Measurements from ENCODE around the gene KDM8. TPM values are rescaled to one million over a fixed set of nuclear protein-coding genes. Genes with fewer than 3 reads are reported as not detected.
A peak's percentile ranks its signal among the peaks of the same experiment; 100 is the strongest.

Gene KDM8
- total and polyA plus RNA-seq, 2 experiments from 2014 or later, result 5.1 to 5.7 TPM

GRCh38 chr16:27224271-27224737 lies 21.0 kb downstream of the KDM8 start (continued):
- TF ChIP-seq ZNF462 (CRISPR knock-in tag; IDR thresholded peaks at IDR 0.05) (no peak), ZNF331 (CRISPR knock-in tag; IDR thresholded peaks at IDR 0.05; ENCODE audit: low read depth) (no peak)

DNA sequence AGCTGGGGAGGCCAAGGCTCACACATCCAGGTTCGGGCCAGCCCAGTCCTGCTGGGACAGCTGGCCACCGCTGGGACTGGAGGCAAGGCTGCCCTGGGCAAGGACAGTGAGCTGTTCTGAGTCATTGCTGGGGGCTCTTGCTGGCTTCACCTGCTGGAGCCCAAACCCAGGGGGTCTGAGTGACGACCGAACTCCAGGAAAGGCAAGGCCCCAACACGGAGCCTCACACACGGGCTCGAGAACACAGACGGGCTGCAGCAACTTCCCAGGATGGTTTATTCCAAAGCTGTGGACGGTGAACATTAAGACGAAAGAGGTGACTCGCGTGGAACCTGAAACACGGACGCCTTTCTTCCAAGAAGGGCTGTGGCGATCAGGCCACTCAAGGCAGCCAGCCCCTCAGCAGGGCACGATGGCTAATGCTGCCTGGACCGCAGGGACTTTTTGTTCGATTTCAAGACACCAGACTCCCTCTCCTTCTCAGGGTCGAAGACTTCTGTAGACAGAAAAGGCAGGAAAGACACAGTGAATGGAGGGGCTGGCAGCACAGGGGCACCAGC lies 21.5 kb downstream of the KDM8 start:
- peaks cover 4% of the 10 kb centered on the region for H3K27me3 Mint-ChIP-seq (ENCODE audit: insufficient read depth, low read depth, poor library complexity)
- ATAC-seq (no peak), DNase-seq (ENCODE audit: low spot score) (no peak)
- no peaks in the 10 kb centered on the region for H3K27me3 ChIP-seq (ENCODE audit: insufficient read depth)
- H3K4me3 Mint-ChIP-seq, result no peak overlapping the region
- H3K27ac ChIP-seq (ENCODE audit: low read depth), result no peak overlapping the region
- no peaks in the 10 kb centered on the region for H3K36me3 ChIP-seq (ENCODE audit: insufficient read depth)
- peak overlapping the region; percentile 27; the same call in 1 of the 2 replicates for H3K27ac Mint-ChIP-seq
- no peaks in the 10 kb centered on the region for H3K9me2 ChIP-seq (ENCODE audit: insufficient read depth)
- H3K4me1 ChIP-seq (ENCODE audit: insufficient read depth), result no peaks in the 10 kb centered on the region
- no peaks in the 10 kb centered on the region for H4K20me1 ChIP-seq (replicated peaks; ENCODE audit: insufficient read depth)
- H3F3A ChIP-seq (replicated peaks; ENCODE audit: low read depth), result no peaks in the 10 kb centered on the region
- H3K36me3 Mint-ChIP-seq (ENCODE audit: low read depth), result peaks cover 5% of the 10 kb centered on the region; the same call in 2 of the 3 replicates
- no peak overlapping the region for H3K4me2 ChIP-seq
- peaks cover 4% of the 10 kb centered on the region; the same call in 2 of the 3 replicates for H3K4me1 Mint-ChIP-seq
- H2AFZ ChIP-seq, result no peak overlapping the region
- peaks cover 3% of the 10 kb centered on the region; the same call in 2 of the 3 replicates for H3K9me3 Mint-ChIP-seq
- H3K79me2 ChIP-seq (replicated peaks; ENCODE audit: insufficient read depth), result no peaks in the 10 kb centered on the region
- no peak overlapping the region for H3K4me3 ChIP-seq
- TF ChIP-seq ZNF462 (CRISPR knock-in tag; IDR thresholded peaks at IDR 0.05) (no peak), NANOG (IDR thresholded peaks at IDR 0.05; ENCODE audit: borderline replicate concordance) (no peak), CREB1 (CRISPR knock-in tag; IDR thresholded peaks at IDR 0.05; ENCODE audit: low read depth) (no peak), EZH2 (IDR thresholded peaks at IDR 0.05; ENCODE audit: low read depth, unreplicated experiment) (no peak), POLR2AphosphoS5 (IDR thresholded peaks at IDR 0.05; ENCODE audit: low read depth) (no peak)
- TF ChIP-seq, protein P1, sequence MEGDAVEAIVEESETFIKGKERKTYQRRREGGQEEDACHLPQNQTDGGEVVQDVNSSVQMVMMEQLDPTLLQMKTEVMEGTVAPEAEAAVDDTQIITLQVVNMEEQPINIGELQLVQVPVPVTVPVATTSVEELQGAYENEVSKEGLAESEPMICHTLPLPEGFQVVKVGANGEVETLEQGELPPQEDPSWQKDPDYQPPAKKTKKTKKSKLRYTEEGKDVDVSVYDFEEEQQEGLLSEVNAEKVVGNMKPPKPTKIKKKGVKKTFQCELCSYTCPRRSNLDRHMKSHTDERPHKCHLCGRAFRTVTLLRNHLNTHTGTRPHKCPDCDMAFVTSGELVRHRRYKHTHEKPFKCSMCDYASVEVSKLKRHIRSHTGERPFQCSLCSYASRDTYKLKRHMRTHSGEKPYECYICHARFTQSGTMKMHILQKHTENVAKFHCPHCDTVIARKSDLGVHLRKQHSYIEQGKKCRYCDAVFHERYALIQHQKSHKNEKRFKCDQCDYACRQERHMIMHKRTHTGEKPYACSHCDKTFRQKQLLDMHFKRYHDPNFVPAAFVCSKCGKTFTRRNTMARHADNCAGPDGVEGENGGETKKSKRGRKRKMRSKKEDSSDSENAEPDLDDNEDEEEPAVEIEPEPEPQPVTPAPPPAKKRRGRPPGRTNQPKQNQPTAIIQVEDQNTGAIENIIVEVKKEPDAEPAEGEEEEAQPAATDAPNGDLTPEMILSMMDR (conservative IDR thresholded peaks at IDR 0.05; ENCODE audit: low read depth in 2 of 2), result no peak
